Trophoblast cell (in vitro differentiated cells and primary cell): ENCODE measurements around the gene CBX7.

Source experiments
- DNase-seq, 2 donors: peaks; one replicate each; pipeline ENCODE4 v3.0.0-alpha.2; 2016
- H2AFZ ChIP-seq: 2 replicates; pipeline ENCODE4 v1.6.1; 2013; ENCODE audit warnings: low read length, moderate library complexity, mild to moderate bottlenecking; ENCODE audit not compliant: insufficient read depth, poor library complexity
- H2AK5ac ChIP-seq: 2 replicates; pipeline ENCODE4 v1.6.1; 2013; ENCODE audit warnings: mild to moderate bottlenecking, low read length
- H2BK120ac ChIP-seq: 2 replicates; pipeline ENCODE4 v1.6.1; 2013; ENCODE audit warnings: low read length, mild to moderate bottlenecking, moderate library complexity; ENCODE audit not compliant: insufficient read depth, poor library complexity
- H2BK12ac ChIP-seq: 2 replicates; pipeline ENCODE4 v1.6.1; 2013; ENCODE audit warnings: mild to moderate bottlenecking, low read length, moderate library complexity
- H2BK5ac ChIP-seq: 2 replicates; pipeline ENCODE4 v1.6.1; 2013; ENCODE audit warnings: low read length, low read depth, moderate library complexity, mild to moderate bottlenecking; ENCODE audit not compliant: poor library complexity
- H3K14ac ChIP-seq: 2 replicates; pipeline ENCODE4 v1.6.1; 2013; ENCODE audit warnings: mild to moderate bottlenecking, low read length
- H3K18ac ChIP-seq: 2 replicates; pipeline ENCODE4 v1.6.1; 2013; ENCODE audit warnings: mild to moderate bottlenecking, low read length
- H3K23ac ChIP-seq: 2 replicates; pipeline ENCODE4 v1.6.1; 2013; ENCODE audit warnings: low read length
- H3K27ac ChIP-seq: 2 replicates; pipeline ENCODE4 v1.5.1; 2013; ENCODE audit warnings: low read depth, mild to moderate bottlenecking, inconsistent platforms, low read length, moderate library complexity
- H3K27me3 ChIP-seq: 2 replicates; pipeline ENCODE4 v1.6.1; 2013; ENCODE audit warnings: inconsistent platforms, mild to moderate bottlenecking, low read length, moderate library complexity; ENCODE audit not compliant: insufficient read depth
- H3K36me3 ChIP-seq, 2 experiments: 1 replicate in 1 of 2; 2 replicates in 1 of 2; pipeline ENCODE4 v1.6.1; 2013; ENCODE audit warnings: low read length in 2 of 2, mild to moderate bottlenecking in 2 of 2, moderate library complexity in 1 of 2; ENCODE audit not compliant: insufficient read depth in 2 of 2, control insufficient read depth in 1 of 2
- H3K4ac ChIP-seq: 2 replicates; pipeline ENCODE4 v1.6.1; 2013; ENCODE audit warnings: low read depth, mild to moderate bottlenecking, low read length, moderate library complexity
- H3K4me1 ChIP-seq, 2 experiments: 1 replicate in 1 of 2; 2 replicates in 1 of 2; pipeline ENCODE4 v1.6.1; 2013; ENCODE audit warnings: low read length in 2 of 2, mild to moderate bottlenecking in 2 of 2, moderate library complexity in 1 of 2; ENCODE audit not compliant: insufficient read depth in 2 of 2, control insufficient read depth in 1 of 2
- H3K4me2 ChIP-seq: 2 replicates; pipeline ENCODE4 v1.6.1; 2013; ENCODE audit warnings: inconsistent platforms, mild to moderate bottlenecking, low read length, moderate library complexity
- H3K4me3 ChIP-seq: 2 replicates; pipeline ENCODE4 v1.5.1; 2013; ENCODE audit warnings: mild to moderate bottlenecking, low read depth, low read length, inconsistent platforms
- H3K79me1 ChIP-seq: one replicate; pipeline ENCODE4 v1.6.1; 2013; ENCODE audit warnings: low read length
- H3K79me2 ChIP-seq: 2 replicates; pipeline ENCODE4 v1.6.1; 2013; ENCODE audit warnings: low read length, mild to moderate bottlenecking; ENCODE audit not compliant: control insufficient read depth, insufficient read depth, poor library complexity
- H3K9ac ChIP-seq: 2 replicates; pipeline ENCODE4 v1.6.1; 2013; ENCODE audit warnings: mild to moderate bottlenecking, low read length
- H3K9me3 ChIP-seq: 2 replicates; pipeline ENCODE4 v1.6.1; 2013; ENCODE audit warnings: low read depth, mild to moderate bottlenecking, control low read depth, inconsistent platforms, low read length; ENCODE audit not compliant: insufficient read depth
- H4K12ac ChIP-seq: 2 replicates; pipeline ENCODE4 v1.6.1; 2013; ENCODE audit warnings: low read depth, mild to moderate bottlenecking, low read length, moderate library complexity
- H4K8ac ChIP-seq: 2 replicates; pipeline ENCODE4 v1.6.1; 2013; ENCODE audit warnings: low read depth, mild to moderate bottlenecking, low read length, moderate library complexity
- H4K91ac ChIP-seq: one replicate; pipeline ENCODE4 v1.6.1; 2013; ENCODE audit warnings: low read depth, mild to moderate bottlenecking, low read length, moderate library complexity
- WGBS: extraction: QIAGEN DNeasy Blood & Tissue Kit; methylation state at CpG from one replicate; pipeline ENCODE4 v1.1.7; 2013; ENCODE audit warnings: missing lambda C conversion rate; ENCODE audit not compliant: insufficient read length, insufficient coverage; ENCODE audit errors: extremely low coverage; 5-methylcytosine and 5-hydroxymethylcytosine counted together

CBX7 gene

DNA sequence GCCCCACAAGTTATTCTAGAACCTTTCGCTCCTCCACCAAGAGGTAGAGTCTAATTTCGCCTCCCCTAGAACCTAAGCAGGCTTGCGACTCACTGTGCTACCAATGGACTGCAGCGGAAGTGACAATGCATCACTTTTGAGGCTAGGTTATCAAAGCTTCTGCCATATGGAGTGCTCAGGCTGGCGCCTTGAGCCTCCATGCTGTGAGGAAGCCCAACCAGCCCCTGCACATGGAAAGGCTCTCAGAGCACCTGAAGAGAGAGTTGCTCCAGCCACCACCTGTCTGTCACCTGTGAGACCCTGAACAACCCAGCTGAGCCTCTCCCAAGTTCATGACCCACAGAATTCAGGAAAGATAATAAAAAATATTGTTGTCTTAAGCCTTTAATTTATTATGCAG, 29.3 kb upstream of the CBX7 start:
- Histone ChIP-seq H2BK12ac (no peak overlapping the region), H3K79me1 (peaks cover 12% of the 10 kb centered on the region), H4K91ac (no peak overlapping the region), H3K27ac (no peak overlapping the region), H4K8ac (no peak overlapping the region), H3K27me3 (no peaks in the 10 kb centered on the region), H3K23ac (no peak overlapping the region), H2AK5ac (no peak overlapping the region), H3K4me2 (no peak overlapping the region), H3K4ac (no peak overlapping the region), H3K18ac (no peak overlapping the region), H3K4me1 (peaks cover 8 to 11% of the 10 kb centered on the region in 2 experiments), H2BK120ac (no peak overlapping the region), H2AFZ (no peak overlapping the region), H3K14ac (no peak overlapping the region), H2BK5ac (no peak overlapping the region), H3K9ac (no peak overlapping the region), H3K9me3 (peaks cover 7% of the 10 kb centered on the region), H4K12ac (no peak overlapping the region), H3K4me3 (no peak overlapping the region), H3K79me2 (peaks cover 2% of the 10 kb centered on the region), H3K36me3 (no peaks in the 10 kb centered on the region)
- no CpG with 5 or more reads among the region's 5 CpGs for WGBS
- no peak for DNase-seq

- no peak overlapping the region for H2AK5ac ChIP-seq
- no peak overlapping the region for H3K4me2 ChIP-seq
- no peaks in the 10 kb centered on the region for H3K36me3 ChIP-seq
- no CpG with 5 or more reads among the region's 8 CpGs for WGBS
- H3K9me3 ChIP-seq, result peaks cover 4% of the 10 kb centered on the region
- no peak overlapping the region for H3K23ac ChIP-seq
- H3K9ac ChIP-seq, result no peak overlapping the region
- no peak for DNase-seq
- H3K27ac ChIP-seq, result no peak overlapping the region
- no peak overlapping the region for H3K14ac ChIP-seq
- no peak overlapping the region for H3K4ac ChIP-seq
- H2BK12ac ChIP-seq, result no peak overlapping the region
- no peak overlapping the region for H3K18ac ChIP-seq
- no peak overlapping the region for H4K12ac ChIP-seq
- no peak overlapping the region for H2BK120ac ChIP-seq
- H3K4me1 ChIP-seq, result peaks cover 12 to 15% of the 10 kb centered on the region in 2 experiments
- H4K91ac ChIP-seq, result no peak overlapping the region
- no peak overlapping the region for H2BK5ac ChIP-seq
- H4K8ac ChIP-seq, result no peak overlapping the region
- no peak overlapping the region for H3K4me3 ChIP-seq
- no peaks in the 10 kb centered on the region for H3K27me3 ChIP-seq
- peaks cover 17% of the 10 kb centered on the region for H3K79me1 ChIP-seq
- H2AFZ ChIP-seq, result no peak overlapping the region
- H3K79me2 ChIP-seq, result peaks cover 7% of the 10 kb centered on the region
Measured at GRCh38 chr22:39181356-39181755, 28.9 kb upstream of the CBX7 start.

GRCh38 chr22:39179841-39180335, 27.4 kb upstream of the CBX7 start:
- Histone ChIP-seq H3K4me3 (no peak overlapping the region), H3K79me1 (peaks cover 31% of the 10 kb centered on the region), H3K4me2 (no peak overlapping the region), H2AFZ (no peak overlapping the region), H3K18ac (no peak overlapping the region), H3K9ac (no peak overlapping the region), H2BK5ac (no peak overlapping the region), H3K79me2 (peaks cover 18% of the 10 kb centered on the region), H3K14ac (no peak overlapping the region), H4K91ac (peak overlapping the region; percentile 29), H3K36me3 (no peaks in the 10 kb centered on the region), H3K4ac (no peak overlapping the region), H3K9me3 (peaks cover 4% of the 10 kb centered on the region), H2BK12ac (no peak overlapping the region), H3K23ac (no peak overlapping the region), H2BK120ac (no peak overlapping the region), H4K8ac (no peak overlapping the region), H4K12ac (no peak overlapping the region), H3K4me1 (peaks cover 26 to 29% of the 10 kb centered on the region in 2 experiments), H3K27ac (no peak overlapping the region), H3K27me3 (no peaks in the 10 kb centered on the region), H2AK5ac (no peak overlapping the region)
- DNase-seq, result no peak
- no CpG with 5 or more reads among the region's 21 CpGs for WGBS

DNA sequence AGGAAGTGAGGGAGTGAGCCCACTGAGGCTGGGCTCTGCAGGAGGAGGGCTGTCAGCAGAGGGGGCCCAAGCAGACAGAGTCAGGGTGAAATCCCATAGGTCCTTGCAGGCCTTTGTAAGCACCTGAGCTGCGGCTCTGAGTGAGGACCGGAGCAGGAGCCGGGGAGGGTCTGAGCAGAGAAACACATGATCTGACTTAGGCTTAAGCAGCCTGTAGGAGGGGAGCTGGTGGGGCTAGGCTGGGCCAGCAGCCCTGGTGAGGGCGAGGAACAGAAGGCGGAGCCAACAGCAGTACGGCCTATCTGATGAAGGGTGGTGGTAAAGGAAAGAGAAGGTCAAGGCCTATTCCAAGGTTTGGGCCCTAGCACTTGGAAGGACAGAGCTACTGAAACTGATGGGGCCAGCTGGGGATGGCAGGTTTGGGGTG, 26.9 kb upstream of the CBX7 start:
- Histone ChIP-seq H3K4me2 (no peak overlapping the region), H3K23ac (no peak overlapping the region), H3K9me3 (peaks cover 4% of the 10 kb centered on the region), H3K27me3 (no peaks in the 10 kb centered on the region), H3K79me2 (peaks cover 18% of the 10 kb centered on the region), H3K4me3 (no peak overlapping the region), H2BK120ac (no peak overlapping the region), H2BK5ac (no peak overlapping the region), H3K4ac (no peak overlapping the region), H3K18ac (no peak overlapping the region), H3K79me1 (peaks cover 31% of the 10 kb centered on the region), H2AK5ac (no peak overlapping the region), H3K14ac (no peak overlapping the region), H3K4me1 (peaks cover 27 to 29% of the 10 kb centered on the region in 2 experiments), H3K9ac (no peak overlapping the region), H4K12ac (no peak overlapping the region), H2AFZ (no peak overlapping the region), H4K8ac (no peak overlapping the region), H3K27ac (no peak overlapping the region), H2BK12ac (peak overlapping the region; percentile 11), H3K36me3 (no peaks in the 10 kb centered on the region), H4K91ac (peak overlapping the region; percentile 29)
- WGBS, result no CpG with 5 or more reads among the region's 6 CpGs
- no peak for DNase-seq
